Hematopoietic multipotent progenitor cell treated with erythropoietin and hydrocortisone succinate and interleukin-3 and kit ligand, for 6 days (in vitro differentiated cells): ENCODE results near the gene FGF10.

Experiments used
- DNase-seq: peaks from one replicate; pipeline ENCODE4 v3.0.0-alpha.2; 2015

Gene FGF10

GRCh38 chr5:44345871-44346270, 43.3 kb downstream of the FGF10 start:
- no peak for DNase-seq

- peak; percentile 2 for DNase-seq
These were observed 52.5 kb downstream of the FGF10 start for GRCh38 chr5:44336708-44337107.

GRCh38 chr5:44334622-44335021, 54.6 kb downstream of the FGF10 start:
- no peak for DNase-seq

GRCh38 chr5:44332285-44332971, 56.8 kb downstream of the FGF10 start:
- peak; percentile 71 for DNase-seq

- DNase-seq, result no peak
These were observed 57.7 kb downstream of the FGF10 start for GRCh38 chr5:44331471-44332050.

- DNase-seq, result no peak
These were observed 59.5 kb downstream of the FGF10 start for GRCh38 chr5:44329716-44330115.

- no peak for DNase-seq
These were observed 68.0 kb downstream of the FGF10 start for GRCh38 chr5:44321144-44321725.

GRCh38 chr5:44320188-44320587, 69.0 kb downstream of the FGF10 start:
- no peak for DNase-seq

GRCh38 chr5:44318883-44319282, 70.3 kb downstream of the FGF10 start:
- DNase-seq, result no peak

- DNase-seq, result no peak
These were observed 76.8 kb downstream of the FGF10 start for GRCh38 chr5:44312374-44312773.

GRCh38 chr5:44300551-44300950, 88.7 kb downstream of the FGF10 start:
- no peak for DNase-seq

GRCh38 chr5:44299394-44299793, 89.8 kb downstream of the FGF10 start:
- DNase-seq, result no peak

GRCh38 chr5:44294516-44294915, 94.7 kb downstream of the FGF10 start:
- no peak for DNase-seq

GRCh38 chr5:44292736-44293135, 96.5 kb downstream of the FGF10 start:
- no peak for DNase-seq

GRCh38 chr5:44278469-44278868, 110.8 kb downstream of the FGF10 start:
- DNase-seq, result no peak

GRCh38 chr5:44275908-44276307, 113.3 kb downstream of the FGF10 start:
- no peak for DNase-seq

GRCh38 chr5:44275329-44275728, 113.9 kb downstream of the FGF10 start:
- DNase-seq, result no peak

- DNase-seq, result no peak
These were observed 121.3 kb downstream of the FGF10 start for GRCh38 chr5:44267909-44268308.

- DNase-seq, result no peak
These were observed 122.2 kb downstream of the FGF10 start for GRCh38 chr5:44266882-44267576.

GRCh38 chr5:44265713-44266112, 123.5 kb downstream of the FGF10 start:
- DNase-seq, result no peak

GRCh38 chr5:44260793-44261192, 128.4 kb downstream of the FGF10 start:
- no peak for DNase-seq

- no peak for DNase-seq
These were observed 131.4 kb downstream of the FGF10 start for GRCh38 chr5:44257653-44258365.

- no peak for DNase-seq
These were observed 132.0 kb downstream of the FGF10 start for GRCh38 chr5:44257221-44257620.
